HEK293 (cell line): ENCODE data around the gene PDIA6.

Experiments used
- CTCF ChIA-PET: fragments of 350-600 bp; formaldehyde crosslinking; extraction: SDS; loops from one replicate; lab custom pipeline; 2021; ENCODE audit warnings: antibody characterized with exemption; lab: Yijun Ruan, JAX
- POLR2A ChIA-PET: fragments of 300-600 bp; formaldehyde crosslinking; extraction: SDS; loops from one replicate; lab custom pipeline; 2020; ENCODE audit warnings: antibody characterized with exemption, inconsistent platforms; lab: Yijun Ruan, JAX
- H3K27ac ChIP-seq: fragments of 200-500 bp; sonication (Bioruptor generic); 2 replicates; pipeline ENCODE4 v1.5.1; 2014; ENCODE audit warnings: low read depth, low read length, control low read depth, inconsistent platforms; ENCODE audit errors: extremely low read depth
- H3K36me3 ChIP-seq, 2 experiments: fragments of 200-500 bp in 1 of 2; sonication (Bioruptor generic) in 1 of 2; 1 replicate in 1 of 2; 2 replicates in 1 of 2; pipeline ENCODE4 v1.5.1; 2014 to 2017; ENCODE audit warnings: inconsistent platforms in 2 of 2, low read length in 2 of 2; ENCODE audit not compliant: control insufficient read depth in 2 of 2, insufficient read depth in 1 of 2
- H3K4me1 ChIP-seq: fragments of 200-500 bp; sonication (Bioruptor generic); 2 replicates; pipeline ENCODE4 v1.5.1; 2014; ENCODE audit warnings: mild to moderate bottlenecking, low read length, inconsistent platforms; ENCODE audit not compliant: control insufficient read depth, insufficient read depth
- H3K4me3 ChIP-seq: 2 replicates; pipeline ENCODE4 v1.5.1; 2011; ENCODE audit warnings: low read depth, mild to moderate bottlenecking, control low read depth, low read length, moderate library complexity
- H3K9me3 ChIP-seq: fragments of 200-500 bp; sonication (Bioruptor generic); 2 replicates; pipeline ENCODE4 v1.5.1; 2014; ENCODE audit warnings: low read depth, low read length, inconsistent platforms; ENCODE audit not compliant: control insufficient read depth, insufficient read depth
- BCL11B ChIP-seq: fragments of 450-650 bp; formaldehyde crosslinking; IDR thresholded peaks from 2 replicates; pipeline ENCODE4 v1.5.1; 2016; ENCODE audit warnings: low read depth, missing biosample characterization, missing genetic modification characterization
- HOXD13 ChIP-seq: sonication (generic); formaldehyde crosslinking; IDR thresholded peaks from 2 replicates; pipeline ENCODE4 v1.8.0; 2022; ENCODE audit warnings: missing genetic modification reagents, borderline replicate concordance
- SALL2 ChIP-seq: fragments of 450-650 bp; formaldehyde crosslinking; IDR thresholded peaks from 2 replicates; pipeline ENCODE4 v1.5.0; 2017; ENCODE audit warnings: missing biosample characterization, mild to moderate bottlenecking, missing genetic modification characterization, borderline replicate concordance
- ZBTB21 ChIP-seq: fragments of 450-650 bp; formaldehyde crosslinking; IDR thresholded peaks from 2 replicates; pipeline ENCODE4 v1.5.1; 2017; ENCODE audit warnings: missing biosample characterization, missing genetic modification characterization
- ZBTB7A ChIP-seq: fragments of 450-650 bp; formaldehyde crosslinking; IDR thresholded peaks from 2 replicates; pipeline ENCODE4 v1.5.1; 2016; ENCODE audit warnings: low read depth, missing biosample characterization, missing genetic modification characterization
- ZEB2 ChIP-seq: fragments of 450-650 bp; formaldehyde crosslinking; IDR thresholded peaks from 2 replicates; pipeline ENCODE4 v1.5.1; 2016; ENCODE audit warnings: missing biosample characterization, missing genetic modification characterization
- ZNF132 ChIP-seq: fragments of 450-650 bp; formaldehyde crosslinking; IDR thresholded peaks from 2 replicates; pipeline ENCODE4 v1.5.1; 2017; ENCODE audit warnings: missing biosample characterization, missing genetic modification characterization, borderline replicate concordance
- ZNF157 ChIP-seq: fragments of 450-650 bp; formaldehyde crosslinking; IDR thresholded peaks from 2 replicates; pipeline ENCODE4 v1.5.1; 2016; ENCODE audit warnings: missing biosample characterization, missing genetic modification characterization
- ZNF184 ChIP-seq: fragments of 450-650 bp; IDR thresholded peaks from 2 replicates; pipeline ENCODE4 v1.5.1; 2018; ENCODE audit warnings: missing biosample characterization, mild to moderate bottlenecking, missing genetic modification characterization
- ZNF473 ChIP-seq: fragments of 450-650 bp; formaldehyde crosslinking; IDR thresholded peaks from 2 replicates; pipeline ENCODE4 v1.5.1; 2017; ENCODE audit warnings: missing biosample characterization, missing genetic modification characterization
- ZNF501 ChIP-seq: fragments of 450-650 bp; formaldehyde crosslinking; IDR thresholded peaks from 2 replicates; pipeline ENCODE4 v1.5.1; 2016; ENCODE audit warnings: missing biosample characterization, missing genetic modification characterization
- ZNF600 ChIP-seq: fragments of 450-650 bp; formaldehyde crosslinking; IDR thresholded peaks from 2 replicates; pipeline ENCODE4 v1.5.1; 2016; ENCODE audit warnings: missing biosample characterization, missing genetic modification characterization
- ZNF624 ChIP-seq: fragments of 450-650 bp; formaldehyde crosslinking; IDR thresholded peaks from 2 replicates; pipeline ENCODE4 v1.5.1; 2017; ENCODE audit warnings: missing biosample characterization, missing genetic modification characterization
- ZNF747 ChIP-seq: fragments of 450-650 bp; formaldehyde crosslinking; IDR thresholded peaks from 2 replicates; pipeline ENCODE4 v1.5.1; 2016; ENCODE audit warnings: missing biosample characterization, missing genetic modification characterization
- TF ChIP-seq, protein P1 (sequence below): fragments of 450-650 bp; formaldehyde crosslinking; IDR thresholded peaks from 2 replicates; pipeline ENCODE4 v1.5.1; 2016; ENCODE audit warnings: missing biosample characterization, missing genetic modification characterization, low read depth
- TF ChIP-seq, protein P2 (sequence below): fragments of 450-650 bp; formaldehyde crosslinking; IDR thresholded peaks from 2 replicates; pipeline ENCODE4 v1.5.1; 2016; ENCODE audit warnings: missing biosample characterization, missing genetic modification characterization
- TF ChIP-seq, protein P3 (sequence below): fragments of 450-650 bp; formaldehyde crosslinking; IDR thresholded peaks from 2 replicates; pipeline ENCODE4 v1.5.1; 2016; ENCODE audit warnings: missing biosample characterization, missing genetic modification characterization, borderline replicate concordance

The PDIA6 gene

DNA sequence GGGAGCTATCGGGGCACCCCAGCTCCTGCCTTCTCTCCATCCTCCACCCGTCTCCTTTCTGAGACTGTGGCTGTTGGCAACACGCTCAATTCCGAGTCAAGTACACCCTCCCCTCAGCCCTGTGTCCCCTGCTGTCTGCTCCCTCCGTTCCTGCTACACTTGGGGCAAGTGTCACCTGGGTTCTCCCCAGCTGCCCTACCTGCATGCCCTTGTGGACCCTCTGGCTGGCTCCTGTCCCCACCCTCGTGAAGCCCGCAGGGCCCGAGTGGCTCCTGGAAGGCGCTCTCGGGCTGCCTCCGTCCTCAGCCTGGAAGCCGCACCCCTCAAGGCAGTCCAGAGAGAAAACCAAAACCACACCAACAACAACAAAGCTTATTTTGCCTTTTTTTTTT, 33.9 kb downstream of the PDIA6 start:
- no peak overlapping the region for H3K27ac ChIP-seq
- no peaks in the 10 kb centered on the region for H3K9me3 ChIP-seq
- peaks cover 15 to 56% of the 10 kb centered on the region in 2 experiments for H3K36me3 ChIP-seq
- POLR2A ChIA-PET = no interaction called here
- H3K4me1 ChIP-seq = no peaks in the 10 kb centered on the region
- TF ChIP-seq, protein P1, sequence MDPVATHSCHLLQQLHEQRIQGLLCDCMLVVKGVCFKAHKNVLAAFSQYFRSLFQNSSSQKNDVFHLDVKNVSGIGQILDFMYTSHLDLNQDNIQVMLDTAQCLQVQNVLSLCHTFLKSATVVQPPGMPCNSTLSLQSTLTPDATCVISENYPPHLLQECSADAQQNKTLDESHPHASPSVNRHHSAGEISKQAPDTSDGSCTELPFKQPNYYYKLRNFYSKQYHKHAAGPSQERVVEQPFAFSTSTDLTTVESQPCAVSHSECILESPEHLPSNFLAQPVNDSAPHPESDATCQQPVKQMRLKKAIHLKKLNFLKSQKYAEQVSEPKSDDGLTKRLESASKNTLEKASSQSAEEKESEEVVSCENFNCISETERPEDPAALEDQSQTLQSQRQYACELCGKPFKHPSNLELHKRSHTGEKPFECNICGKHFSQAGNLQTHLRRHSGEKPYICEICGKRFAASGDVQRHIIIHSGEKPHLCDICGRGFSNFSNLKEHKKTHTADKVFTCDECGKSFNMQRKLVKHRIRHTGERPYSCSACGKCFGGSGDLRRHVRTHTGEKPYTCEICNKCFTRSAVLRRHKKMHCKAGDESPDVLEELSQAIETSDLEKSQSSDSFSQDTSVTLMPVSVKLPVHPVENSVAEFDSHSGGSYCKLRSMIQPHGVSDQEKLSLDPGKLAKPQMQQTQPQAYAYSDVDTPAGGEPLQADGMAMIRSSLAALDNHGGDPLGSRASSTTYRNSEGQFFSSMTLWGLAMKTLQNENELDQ (tag by site-specific recombination) = no peak
- no peak for TF ChIP-seq ZNF184 (tag by site-specific recombination)
- no peak for TF ChIP-seq ZNF473 (tag by site-specific recombination)
- TF ChIP-seq ZNF132 (tag by site-specific recombination) = no peak
- no peak for TF ChIP-seq ZNF747 (tag by site-specific recombination)
- TF ChIP-seq, protein P2, sequence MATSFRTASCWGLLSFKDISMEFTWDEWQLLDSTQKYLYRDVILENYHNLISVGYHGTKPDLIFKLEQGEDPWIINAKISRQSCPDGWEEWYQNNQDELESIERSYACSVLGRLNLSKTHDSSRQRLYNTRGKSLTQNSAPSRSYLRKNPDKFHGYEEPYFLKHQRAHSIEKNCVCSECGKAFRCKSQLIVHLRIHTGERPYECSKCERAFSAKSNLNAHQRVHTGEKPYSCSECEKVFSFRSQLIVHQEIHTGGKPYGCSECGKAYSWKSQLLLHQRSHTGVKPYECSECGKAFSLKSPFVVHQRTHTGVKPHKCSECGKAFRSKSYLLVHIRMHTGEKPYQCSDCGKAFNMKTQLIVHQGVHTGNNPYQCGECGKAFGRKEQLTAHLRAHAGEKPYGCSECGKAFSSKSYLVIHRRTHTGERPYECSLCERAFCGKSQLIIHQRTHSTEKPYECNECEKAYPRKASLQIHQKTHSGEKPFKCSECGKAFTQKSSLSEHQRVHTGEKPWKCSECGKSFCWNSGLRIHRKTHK (tag by site-specific recombination) = no peak
- TF ChIP-seq, protein P3, sequence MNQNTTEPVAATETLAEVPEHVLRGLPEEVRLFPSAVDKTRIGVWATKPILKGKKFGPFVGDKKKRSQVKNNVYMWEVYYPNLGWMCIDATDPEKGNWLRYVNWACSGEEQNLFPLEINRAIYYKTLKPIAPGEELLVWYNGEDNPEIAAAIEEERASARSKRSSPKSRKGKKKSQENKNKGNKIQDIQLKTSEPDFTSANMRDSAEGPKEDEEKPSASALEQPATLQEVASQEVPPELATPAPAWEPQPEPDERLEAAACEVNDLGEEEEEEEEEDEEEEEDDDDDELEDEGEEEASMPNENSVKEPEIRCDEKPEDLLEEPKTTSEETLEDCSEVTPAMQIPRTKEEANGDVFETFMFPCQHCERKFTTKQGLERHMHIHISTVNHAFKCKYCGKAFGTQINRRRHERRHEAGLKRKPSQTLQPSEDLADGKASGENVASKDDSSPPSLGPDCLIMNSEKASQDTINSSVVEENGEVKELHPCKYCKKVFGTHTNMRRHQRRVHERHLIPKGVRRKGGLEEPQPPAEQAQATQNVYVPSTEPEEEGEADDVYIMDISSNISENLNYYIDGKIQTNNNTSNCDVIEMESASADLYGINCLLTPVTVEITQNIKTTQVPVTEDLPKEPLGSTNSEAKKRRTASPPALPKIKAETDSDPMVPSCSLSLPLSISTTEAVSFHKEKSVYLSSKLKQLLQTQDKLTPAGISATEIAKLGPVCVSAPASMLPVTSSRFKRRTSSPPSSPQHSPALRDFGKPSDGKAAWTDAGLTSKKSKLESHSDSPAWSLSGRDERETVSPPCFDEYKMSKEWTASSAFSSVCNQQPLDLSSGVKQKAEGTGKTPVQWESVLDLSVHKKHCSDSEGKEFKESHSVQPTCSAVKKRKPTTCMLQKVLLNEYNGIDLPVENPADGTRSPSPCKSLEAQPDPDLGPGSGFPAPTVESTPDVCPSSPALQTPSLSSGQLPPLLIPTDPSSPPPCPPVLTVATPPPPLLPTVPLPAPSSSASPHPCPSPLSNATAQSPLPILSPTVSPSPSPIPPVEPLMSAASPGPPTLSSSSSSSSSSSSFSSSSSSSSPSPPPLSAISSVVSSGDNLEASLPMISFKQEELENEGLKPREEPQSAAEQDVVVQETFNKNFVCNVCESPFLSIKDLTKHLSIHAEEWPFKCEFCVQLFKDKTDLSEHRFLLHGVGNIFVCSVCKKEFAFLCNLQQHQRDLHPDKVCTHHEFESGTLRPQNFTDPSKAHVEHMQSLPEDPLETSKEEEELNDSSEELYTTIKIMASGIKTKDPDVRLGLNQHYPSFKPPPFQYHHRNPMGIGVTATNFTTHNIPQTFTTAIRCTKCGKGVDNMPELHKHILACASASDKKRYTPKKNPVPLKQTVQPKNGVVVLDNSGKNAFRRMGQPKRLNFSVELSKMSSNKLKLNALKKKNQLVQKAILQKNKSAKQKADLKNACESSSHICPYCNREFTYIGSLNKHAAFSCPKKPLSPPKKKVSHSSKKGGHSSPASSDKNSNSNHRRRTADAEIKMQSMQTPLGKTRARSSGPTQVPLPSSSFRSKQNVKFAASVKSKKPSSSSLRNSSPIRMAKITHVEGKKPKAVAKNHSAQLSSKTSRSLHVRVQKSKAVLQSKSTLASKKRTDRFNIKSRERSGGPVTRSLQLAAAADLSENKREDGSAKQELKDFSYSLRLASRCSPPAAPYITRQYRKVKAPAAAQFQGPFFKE (tag by site-specific recombination) = no peak
- no peak for TF ChIP-seq ZNF600 (tag by site-specific recombination)
- TF ChIP-seq SALL2 (tag by site-specific recombination) = no peak
- TF ChIP-seq ZEB2 (tag by site-specific recombination) = no peak
- no peak for TF ChIP-seq ZNF157 (tag by site-specific recombination)
- TF ChIP-seq ZBTB7A (tag by site-specific recombination) = no peak
- no peak for TF ChIP-seq ZBTB21 (tag by site-specific recombination)
- no peak for TF ChIP-seq BCL11B (tag by site-specific recombination)
- no peak for TF ChIP-seq ZNF624
- TF ChIP-seq ZNF501 = no peak
- no peak for TF ChIP-seq HOXD13
- H3K4me3 ChIP-seq = no peak overlapping the region
- CTCF ChIA-PET = interaction anchor here (0.7 kb wide), 1 partner anchor 131 kb away, joined by 3 read pairs; no protein-coding TSS in a partner anchor
